Esophagus squamous epithelium (tissue), 5 donors: Measurements from ENCODE around the gene EGFL6. TPM values are rescaled to one million over a fixed set of nuclear protein-coding genes. Genes with fewer than 3 reads are reported as not detected.
"Not testable (repeated sequence)": the region's sequence is repeated elsewhere in the genome, so short reads cannot be mapped to it uniquely, and the experiment has no call there.

Experiments
- DNase-seq: peaks from one replicate; lab custom pipeline; 2025; lab: John Stamatoyannopoulos, UW
- H3K27ac ChIP-seq, 4 donors: fragments of 200-600 bp; sonication (generic); one replicate each; pipeline ENCODE4 v1.5.1; 2016 to 2019; ENCODE audit warnings: mild to moderate bottlenecking in 1 of 4
- H3K27me3 ChIP-seq, 4 donors: fragments of 200-600 bp; sonication (generic); 1 replicate in 3 of 4; 2 replicates in 1 of 4; pipeline versions ENCODE4 v1.5.1 to v1.6.0; 2017 to 2021; ENCODE audit warnings: antibody characterized with exemption in 1 of 4
- H3K36me3 ChIP-seq, 3 donors: fragments of 200-600 bp; sonication (generic); one replicate each; pipeline ENCODE4 v1.5.1; 2016 to 2019
- H3K4me1 ChIP-seq, 3 donors: fragments of 200-600 bp; sonication (generic); one replicate each; pipeline ENCODE4 v1.5.1; 2017 to 2019
- H3K4me3 ChIP-seq, 4 donors: fragments of 200-600 bp; sonication (generic); 1 replicate in 3 of 4; 2 replicates in 1 of 4; pipeline ENCODE4 v1.5.1; 2016 to 2019; ENCODE audit warnings: mild to moderate bottlenecking in 2 of 4, moderate library complexity in 1 of 4
- H3K9me3 ChIP-seq, 3 donors: fragments of 200-600 bp; sonication (generic); one replicate each; pipeline ENCODE4 v1.5.1; 2016 to 2019
- CTCF ChIP-seq, 6 experiments: fragments of 450-650 bp in 4 of 6; fragments of 200-600 bp in 2 of 6; sonication (generic) in 2 of 6; IDR thresholded peaks; one replicate each; pipeline ENCODE4 v1.5.1; 2016 to 2019; ENCODE audit warnings: antibody characterized with exemption in 6 of 6, mild to moderate bottlenecking in 4 of 6, moderate library complexity in 4 of 6
- POLR2A ChIP-seq, 4 donors: fragments of 450-650 bp; IDR thresholded peaks; one replicate each; pipeline ENCODE4 v1.6.1; 2017; ENCODE audit warnings: antibody characterized with exemption in 4 of 4, mild to moderate bottlenecking in 4 of 4, moderate library complexity in 3 of 4
- WGBS, 2 donors: methylation state at CpG; one replicate each; pipeline ENCODE4 v1.1.5; 2018; 5-methylcytosine and 5-hydroxymethylcytosine counted together
- intact Hi-C: fragments of 100-400 bp; cut with DNase I; formaldehyde crosslinking; loops from one replicate; pipeline ENCODE4 v1.15.0; 2022
- total RNA-seq, 4 donors: library from RNA; depleted of rRNA; stranded (reverse); fragments of >200 nt; gene quantifications; one replicate each; pipeline ENCODE4 v1.1.0, GENCODE V29; 2016
- donor health status: DM: yes; HTN: yes; CAD: no.

Gene EGFL6
- total RNA-seq, 4 donors from 2014 or later: 0.92 to 6.8 (median 1.8) TPM

DNA sequence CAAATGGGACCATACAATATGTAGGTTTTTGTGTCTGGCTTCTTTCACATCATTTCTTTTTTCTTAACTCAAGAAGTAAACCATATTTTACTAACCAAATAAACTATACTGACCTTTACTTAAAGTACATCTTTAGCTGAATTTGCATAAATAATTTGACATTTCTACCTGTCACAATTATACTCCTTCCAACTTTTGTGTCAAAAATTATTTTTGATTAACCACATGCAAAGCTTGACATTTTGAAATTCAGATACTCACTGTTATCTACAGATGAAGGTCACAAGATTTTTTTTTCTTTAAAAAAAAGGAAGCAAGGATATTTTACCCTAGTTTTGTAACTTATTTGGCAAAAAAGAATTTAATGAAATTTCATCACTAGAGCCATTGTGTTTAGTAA lies 107.5 kb downstream of the EGFL6 start:
- intact Hi-C loops: no loop called here
- no peaks in the 10 kb centered on the region for H3K9me3 ChIP-seq

DNA sequence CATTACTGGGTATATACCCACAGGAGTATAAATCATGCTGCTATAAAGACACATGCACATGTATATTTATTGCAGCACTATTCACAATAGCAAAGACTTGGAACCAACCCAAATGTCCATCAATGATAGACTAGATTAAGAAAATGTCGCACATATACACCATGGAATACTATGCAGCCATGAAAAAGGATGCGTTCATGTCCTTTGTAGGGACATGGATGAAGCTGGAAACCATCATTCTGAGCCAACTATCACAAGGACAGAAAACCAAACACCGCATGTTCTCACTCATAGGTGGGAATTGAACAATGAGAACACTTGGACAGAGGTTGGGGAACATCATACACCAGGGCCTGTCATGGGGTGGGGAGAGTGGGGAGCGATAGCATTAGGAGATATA lies 110.3 kb downstream of the EGFL6 start:
- H3K27ac ChIP-seq, DNase-seq, H3K9me3 ChIP-seq, intact Hi-C loops, H3K4me3 ChIP-seq, H3K27me3 ChIP-seq, H3K36me3 ChIP-seq, H3K4me1 ChIP-seq: not testable (repeated sequence)
- WGBS, 2 donors: 94 to 99% methylated on average over 3 to 4 of the region's 4 CpGs

More for the DNA sequence above, 107.5 kb downstream of the EGFL6 start:
- no peaks in the 10 kb centered on the region for H3K36me3 ChIP-seq
- no peaks in the 10 kb centered on the region for H3K27me3 ChIP-seq
- no peak for DNase-seq
- no peak overlapping the region for H3K27ac ChIP-seq
- TF ChIP-seq POLR2A (IDR thresholded peaks at IDR 0.05) (no peak), CTCF (IDR thresholded peaks at IDR 0.05) (no peak)
- no peaks in the 10 kb centered on the region for H3K4me1 ChIP-seq
- no peak overlapping the region for H3K4me3 ChIP-seq

DNA sequence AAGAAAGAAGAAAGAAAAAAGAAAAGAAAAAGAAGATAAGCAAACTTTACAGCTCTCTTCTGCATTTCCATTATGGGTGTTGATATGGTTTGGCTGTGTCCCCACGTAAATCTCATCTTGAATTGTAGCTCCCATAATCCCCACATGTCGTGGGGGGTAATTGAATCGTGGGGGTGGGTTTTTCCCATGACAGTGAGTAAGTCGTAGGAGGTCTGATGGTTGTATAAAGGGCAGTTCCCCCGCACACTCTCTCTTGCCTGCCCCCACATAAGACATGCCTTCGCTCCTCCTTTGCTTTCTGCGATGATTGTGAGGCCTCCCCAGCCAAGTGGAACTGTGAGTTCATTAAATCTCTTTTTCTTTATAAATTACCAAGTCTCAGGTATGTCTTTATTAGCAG lies 112.2 kb downstream of the EGFL6 start:
- no peaks in the 10 kb centered on the region for H3K36me3 ChIP-seq
- 76 to 82% methylated on average over 7 of the region's 7 CpGs for WGBS, 2 donors
- no peak for TF ChIP-seq POLR2A (IDR thresholded peaks at IDR 0.05)
- TF ChIP-seq CTCF (IDR thresholded peaks at IDR 0.05): no peak
- H3K4me1 ChIP-seq: no peaks in the 10 kb centered on the region
- H3K27me3 ChIP-seq: no peaks in the 10 kb centered on the region
- DNase-seq: no peak
- H3K27ac ChIP-seq: no peak overlapping the region
- H3K4me3 ChIP-seq: no peak overlapping the region
- H3K9me3 ChIP-seq: peaks cover 0 to 3% (median 0%) of the 10 kb centered on the region in 3 donors
- intact Hi-C loops: no loop called here

Other genes starting within 250 kb of the EGFL6 start
- gene ATXN3L, start 249.5 kb upstream of the EGFL6 start, total RNA-seq: not detected
- gene TCEANC, start 83.5 kb downstream of the EGFL6 start, total RNA-seq: 1 to 10 TPM; 1.3 to 2.6 (median 2.0) TPM
- gene RAB9A, start 119.5 kb downstream of the EGFL6 start, total RNA-seq: 10 to 100 TPM; 24.4 to 28.6 (median 25.8) TPM
- gene TRAPPC2, start 165.0 kb downstream of the EGFL6 start, total RNA-seq: 10 to 100 TPM in 3 of 4 donors, 1 to 10 TPM in 1; 8.9 to 12.8 (median 11.0) TPM
- gene OFD1, start 165.1 kb downstream of the EGFL6 start, total RNA-seq: 10 to 100 TPM; 12.7 to 26.1 (median 20.6) TPM
- gene GPM6B, start 247.5 kb downstream of the EGFL6 start, total RNA-seq: 1 to 10 TPM; 2.4 to 7.4 (median 5.3) TPM